Stimulated activated CD8-positive, alpha-beta memory T cell treated with anti-CD3 and anti-CD28 coated beads, Interleukin-12 subunit alpha, Interleukin-12 subunit beta, amount 100 ng/mL, for 4 hours (primary cell): Measurements from ENCODE around the gene ZNF483.
"Not testable (repeated sequence)": the region's sequence is repeated elsewhere in the genome, so short reads cannot be mapped to it uniquely, and the experiment has no call there.

ENCODE experiments used
- DNase-seq: peaks from one replicate; pipeline ENCODE4 v3.0.0-alpha.2; 2020; ENCODE audit warnings: low read depth

The ZNF483 gene

GRCh38 chr9:111610845-111611244, 85.9 kb downstream of the ZNF483 start:
- no peak for DNase-seq

- DNase-seq = no peak
Measured at GRCh38 chr9:111613436-111614040, 88.6 kb downstream of the ZNF483 start.

- DNase-seq = no peak
Measured at GRCh38 chr9:111615928-111616327, 90.9 kb downstream of the ZNF483 start.

GRCh38 chr9:111617349-111617748, 92.4 kb downstream of the ZNF483 start:
- not testable (repeated sequence) for DNase-seq

GRCh38 chr9:111621895-111622480, 97.0 kb downstream of the ZNF483 start:
- DNase-seq = no peak

- no peak for DNase-seq
Measured at GRCh38 chr9:111622626-111623025, 97.6 kb downstream of the ZNF483 start.
